Measurements from ENCODE around the gene DNAJB4.

Gene DNAJB4

DNA sequence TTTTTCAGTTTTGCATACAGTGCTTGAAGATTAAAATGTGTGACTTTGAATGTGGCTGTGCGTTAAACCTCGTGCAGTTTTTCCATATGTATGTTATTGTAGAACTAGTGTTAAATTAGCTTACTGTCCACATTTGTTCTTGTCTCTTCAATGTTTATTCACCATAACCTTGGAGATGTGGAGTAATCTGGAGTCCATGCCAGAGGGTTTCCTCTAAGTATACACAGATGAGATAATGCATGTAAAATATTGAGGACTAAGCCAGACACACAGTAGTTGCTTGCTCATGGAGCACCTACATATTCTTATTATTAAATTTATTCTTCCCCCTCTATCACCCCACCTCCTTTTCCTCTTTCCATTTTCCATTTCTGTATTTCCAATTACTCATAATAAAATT, 33.3 kb downstream of the DNAJB4 start:
- H3K27ac ChIP-seq, result no peak overlapping the region
- H3K9me3 ChIP-seq, result no peaks in the 10 kb centered on the region
- TF ChIP-seq, protein P1, sequence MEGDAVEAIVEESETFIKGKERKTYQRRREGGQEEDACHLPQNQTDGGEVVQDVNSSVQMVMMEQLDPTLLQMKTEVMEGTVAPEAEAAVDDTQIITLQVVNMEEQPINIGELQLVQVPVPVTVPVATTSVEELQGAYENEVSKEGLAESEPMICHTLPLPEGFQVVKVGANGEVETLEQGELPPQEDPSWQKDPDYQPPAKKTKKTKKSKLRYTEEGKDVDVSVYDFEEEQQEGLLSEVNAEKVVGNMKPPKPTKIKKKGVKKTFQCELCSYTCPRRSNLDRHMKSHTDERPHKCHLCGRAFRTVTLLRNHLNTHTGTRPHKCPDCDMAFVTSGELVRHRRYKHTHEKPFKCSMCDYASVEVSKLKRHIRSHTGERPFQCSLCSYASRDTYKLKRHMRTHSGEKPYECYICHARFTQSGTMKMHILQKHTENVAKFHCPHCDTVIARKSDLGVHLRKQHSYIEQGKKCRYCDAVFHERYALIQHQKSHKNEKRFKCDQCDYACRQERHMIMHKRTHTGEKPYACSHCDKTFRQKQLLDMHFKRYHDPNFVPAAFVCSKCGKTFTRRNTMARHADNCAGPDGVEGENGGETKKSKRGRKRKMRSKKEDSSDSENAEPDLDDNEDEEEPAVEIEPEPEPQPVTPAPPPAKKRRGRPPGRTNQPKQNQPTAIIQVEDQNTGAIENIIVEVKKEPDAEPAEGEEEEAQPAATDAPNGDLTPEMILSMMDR (IDR thresholded peaks at IDR 0.05), result no peak
- H3K27me3 ChIP-seq, result peaks cover 5% of the 10 kb centered on the region
- no peaks in the 10 kb centered on the region for H3K36me3 ChIP-seq
- H3K4me1 ChIP-seq (ENCODE audit: control insufficient read depth in 1 of 2, insufficient read depth in 1 of 2, low read depth in 1 of 2, low read length in 1 of 2), result no peaks in the 10 kb centered on the region
- H3K4me3 ChIP-seq (ENCODE audit: low read depth in 1 of 2, low read length in 1 of 2), result no peak overlapping the region

DNA sequence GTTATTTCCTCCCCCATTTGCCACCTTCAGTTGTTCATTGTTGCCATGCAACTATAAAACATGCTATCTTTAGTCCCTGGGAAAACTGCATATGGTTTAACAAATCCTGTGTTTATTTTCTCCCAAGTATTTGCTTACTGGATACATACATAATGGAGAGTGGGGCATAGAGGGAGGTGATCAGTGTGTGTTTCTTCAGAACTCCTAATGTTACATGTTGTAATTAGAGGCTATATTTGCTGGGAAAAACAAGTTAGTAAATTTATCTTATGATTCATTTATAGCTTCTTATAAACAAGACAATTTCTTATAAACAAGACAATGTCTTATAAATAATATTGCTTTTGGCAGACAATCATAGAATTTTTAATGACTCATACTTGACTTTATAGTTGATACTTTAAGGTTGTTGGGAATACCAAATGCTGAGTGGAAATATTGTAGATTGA, 33.8 kb downstream of the DNAJB4 start:
- Histone ChIP-seq H3K27me3 (peaks cover 9% of the 10 kb centered on the region), H3K27ac (no peak overlapping the region), H3K36me3 (no peaks in the 10 kb centered on the region), H3K4me3 (ENCODE audit: low read depth in 1 of 2, low read length in 1 of 2) (no peak overlapping the region), H3K9me3 (no peaks in the 10 kb centered on the region), H3K4me1 (ENCODE audit: control insufficient read depth in 1 of 2, insufficient read depth in 1 of 2, low read depth in 1 of 2, low read length in 1 of 2) (no peaks in the 10 kb centered on the region)
- TF ChIP-seq, protein P1 (IDR thresholded peaks at IDR 0.05), result no peak

DNA sequence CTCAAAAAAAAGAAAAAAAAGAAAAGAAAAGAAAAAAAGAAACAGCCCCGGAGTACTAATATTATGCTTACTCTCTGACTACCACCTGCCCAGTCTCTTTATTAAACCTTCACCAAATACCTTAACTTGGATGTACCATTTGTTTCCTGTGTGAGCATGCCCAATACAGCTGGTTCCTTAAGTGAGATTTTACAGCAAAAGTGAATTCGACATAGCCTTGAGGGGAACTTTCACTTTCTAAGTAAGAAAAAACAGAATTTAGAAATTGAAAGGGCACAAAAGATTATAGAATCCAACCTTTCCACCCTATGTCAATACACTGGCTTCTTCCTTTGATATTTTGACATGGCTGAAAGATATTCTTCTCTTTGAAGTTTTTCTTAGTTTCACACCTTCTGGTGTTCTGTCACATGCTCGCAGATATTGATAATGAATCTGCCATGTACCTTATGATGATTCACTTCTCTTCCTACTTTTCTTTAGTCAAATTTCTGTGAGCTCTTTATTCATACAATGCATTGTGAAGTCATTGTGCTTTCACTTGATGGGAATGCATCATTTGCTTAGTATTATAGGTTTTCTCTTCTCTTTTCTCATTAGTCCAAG, 35.8 kb downstream of the DNAJB4 start:
- Histone ChIP-seq H3K27ac (no peak overlapping the region), H3K9me3 (no peaks in the 10 kb centered on the region), H3K4me1 (ENCODE audit: control insufficient read depth in 1 of 2, insufficient read depth in 1 of 2, low read depth in 1 of 2, low read length in 1 of 2) (peaks cover 3 to 4% of the 10 kb centered on the region in 2 experiments), H3K4me3 (ENCODE audit: low read depth in 1 of 2, low read length in 1 of 2) (no peak overlapping the region), H3K27me3 (peaks cover 30% of the 10 kb centered on the region), H3K36me3 (no peaks in the 10 kb centered on the region)
- TF ChIP-seq, protein P1 (IDR thresholded peaks at IDR 0.05), result no peak

DNA sequence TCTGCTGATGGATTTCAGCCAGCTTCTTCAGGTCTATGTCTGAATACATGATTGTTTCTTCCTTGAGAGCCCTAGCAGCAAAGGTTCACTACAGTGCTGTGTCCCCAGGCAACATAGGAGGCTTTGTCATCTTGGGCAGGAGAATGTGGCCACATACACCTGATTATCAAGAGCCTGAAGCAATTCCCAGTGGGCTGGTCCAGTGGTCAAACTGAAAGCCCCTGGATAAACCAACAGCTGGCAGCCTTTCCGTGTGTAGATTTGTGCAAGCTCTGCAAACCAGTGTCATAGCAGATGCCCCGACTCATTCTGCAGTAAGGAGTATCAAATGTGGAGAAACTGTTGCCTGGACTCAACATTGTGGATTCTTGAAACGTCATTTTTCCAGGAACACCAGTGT, 38.7 kb downstream of the DNAJB4 start:
- no peaks in the 10 kb centered on the region for H3K36me3 ChIP-seq
- H3K4me3 ChIP-seq (ENCODE audit: low read depth in 1 of 2, low read length in 1 of 2), result no peak overlapping the region
- H3K27ac ChIP-seq, result no peak overlapping the region
- TF ChIP-seq, protein P1 (IDR thresholded peaks at IDR 0.05), result no peak
- no peaks in the 10 kb centered on the region for H3K9me3 ChIP-seq
- H3K4me1 ChIP-seq (ENCODE audit: control insufficient read depth in 1 of 2, insufficient read depth in 1 of 2, low read depth in 1 of 2, low read length in 1 of 2), result peaks cover 14% of the 10 kb centered on the region in 2 experiments
- H3K27me3 ChIP-seq, result peaks cover 59% of the 10 kb centered on the region

DNA sequence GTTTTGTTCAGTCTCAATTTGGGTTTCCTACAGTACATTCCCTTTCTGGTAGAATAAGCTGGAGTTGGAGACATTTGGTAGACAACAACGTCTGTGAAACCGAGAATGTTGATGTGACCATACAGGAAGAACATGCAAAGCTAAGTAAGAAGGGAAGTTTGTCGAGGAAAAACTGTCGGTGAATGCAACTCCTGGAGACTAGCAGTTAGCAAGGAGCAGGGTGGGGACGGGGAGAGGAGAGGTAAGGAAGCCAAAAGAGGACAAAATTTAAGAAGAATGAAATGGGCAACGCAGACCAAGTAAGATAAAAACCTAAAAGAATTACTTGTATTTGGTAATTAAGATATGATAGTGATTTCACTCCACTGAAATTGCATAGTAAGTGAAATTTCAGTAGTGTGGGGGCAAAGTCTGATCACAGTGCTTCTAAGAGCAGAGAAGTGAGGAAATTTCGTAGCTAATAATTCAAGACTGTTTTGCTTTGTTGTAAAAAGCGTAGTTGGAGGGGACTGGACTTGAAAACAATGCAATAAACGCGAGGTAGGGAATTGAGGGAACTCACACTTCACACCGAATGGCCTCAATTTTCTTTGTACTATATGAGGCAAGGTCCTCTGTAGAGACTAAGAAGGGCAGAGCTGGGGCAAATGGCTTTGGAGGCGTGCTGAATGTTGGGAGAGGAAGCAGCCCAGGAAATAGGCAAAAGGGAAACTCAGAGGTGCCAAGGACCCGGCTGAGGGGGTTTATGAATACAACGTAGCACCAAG, 40.2 kb downstream of the DNAJB4 start:
- H3K9me3 ChIP-seq, result no peaks in the 10 kb centered on the region
- peaks cover 14% of the 10 kb centered on the region in 2 experiments for H3K4me1 ChIP-seq (ENCODE audit: control insufficient read depth in 1 of 2, insufficient read depth in 1 of 2, low read depth in 1 of 2, low read length in 1 of 2)
- H3K27me3 ChIP-seq, result peaks cover 70% of the 10 kb centered on the region
- H3K36me3 ChIP-seq, result no peaks in the 10 kb centered on the region
- H3K4me3 ChIP-seq (ENCODE audit: low read depth in 1 of 2, low read length in 1 of 2), result peak overlapping the region in 1 of 2 experiments; percentile 20
- no peak overlapping the region for H3K27ac ChIP-seq
- TF ChIP-seq, protein P1 (IDR thresholded peaks at IDR 0.05), result no peak

Data from neutrophil (primary cell).